ENCODE measurements around the gene MYH6.
A peak's percentile ranks its signal among the peaks of the same experiment; 100 is the strongest.

MYH6 gene

DNA sequence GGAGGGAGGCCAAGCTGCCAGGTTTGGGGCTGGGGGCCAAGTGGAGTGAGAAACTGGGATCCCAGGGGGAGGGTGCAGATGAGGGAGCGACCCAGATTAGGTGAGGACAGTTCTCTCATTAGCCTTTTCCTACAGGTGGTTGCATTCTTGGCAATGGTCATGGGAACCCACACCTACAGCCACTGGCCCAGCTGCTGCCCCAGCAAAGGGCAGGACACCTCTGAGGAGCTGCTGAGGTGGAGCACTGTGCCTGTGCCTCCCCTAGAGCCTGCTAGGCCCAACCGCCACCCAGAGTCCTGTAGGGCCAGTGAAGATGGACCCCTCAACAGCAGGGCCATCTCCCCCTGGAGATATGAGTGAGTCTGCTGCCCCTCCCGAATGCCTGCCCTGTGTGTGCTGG, 35.0 kb downstream of the MYH6 start:
- Histone ChIP-seq H3K4me3 (ENCODE audit: severe bottlenecking) (no peak overlapping the region), H3K27ac (ENCODE audit: poor library complexity, severe bottlenecking) (no peak overlapping the region), H3K27me3 (ENCODE audit: insufficient read depth, poor library complexity, severe bottlenecking) (no peaks in the 10 kb centered on the region), H3K4me1 (ENCODE audit: insufficient read depth, poor library complexity, severe bottlenecking) (no peaks in the 10 kb centered on the region), H3K36me3 (ENCODE audit: low read depth) (no peaks in the 10 kb centered on the region), H3K9me3 (ENCODE audit: severe bottlenecking) (no peaks in the 10 kb centered on the region)
- TF ChIP-seq, protein P1, sequence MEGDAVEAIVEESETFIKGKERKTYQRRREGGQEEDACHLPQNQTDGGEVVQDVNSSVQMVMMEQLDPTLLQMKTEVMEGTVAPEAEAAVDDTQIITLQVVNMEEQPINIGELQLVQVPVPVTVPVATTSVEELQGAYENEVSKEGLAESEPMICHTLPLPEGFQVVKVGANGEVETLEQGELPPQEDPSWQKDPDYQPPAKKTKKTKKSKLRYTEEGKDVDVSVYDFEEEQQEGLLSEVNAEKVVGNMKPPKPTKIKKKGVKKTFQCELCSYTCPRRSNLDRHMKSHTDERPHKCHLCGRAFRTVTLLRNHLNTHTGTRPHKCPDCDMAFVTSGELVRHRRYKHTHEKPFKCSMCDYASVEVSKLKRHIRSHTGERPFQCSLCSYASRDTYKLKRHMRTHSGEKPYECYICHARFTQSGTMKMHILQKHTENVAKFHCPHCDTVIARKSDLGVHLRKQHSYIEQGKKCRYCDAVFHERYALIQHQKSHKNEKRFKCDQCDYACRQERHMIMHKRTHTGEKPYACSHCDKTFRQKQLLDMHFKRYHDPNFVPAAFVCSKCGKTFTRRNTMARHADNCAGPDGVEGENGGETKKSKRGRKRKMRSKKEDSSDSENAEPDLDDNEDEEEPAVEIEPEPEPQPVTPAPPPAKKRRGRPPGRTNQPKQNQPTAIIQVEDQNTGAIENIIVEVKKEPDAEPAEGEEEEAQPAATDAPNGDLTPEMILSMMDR (IDR thresholded peaks at IDR 0.05; ENCODE audit: poor library complexity, severe bottlenecking): no peak
- ATAC-seq (ENCODE audit: low read depth) (no peak), DNase-seq (ENCODE audit: low spot score) (no peak)

- Histone ChIP-seq H3K4me1 (ENCODE audit: insufficient read depth, poor library complexity, severe bottlenecking) (no peaks in the 10 kb centered on the region), H3K4me3 (ENCODE audit: severe bottlenecking) (no peak within 1 kb of the TSS), H3K27ac (ENCODE audit: poor library complexity, severe bottlenecking) (no peak within 1 kb of the TSS), H3K9me3 (ENCODE audit: severe bottlenecking) (no peaks in the 10 kb centered on the region), H3K27me3 (ENCODE audit: insufficient read depth, poor library complexity, severe bottlenecking) (no peaks in the 10 kb centered on the region), H3K36me3 (ENCODE audit: low read depth) (no peaks in the 10 kb centered on the region)
- ATAC-seq (ENCODE audit: low read depth) (no peak), DNase-seq (ENCODE audit: low spot score) (no peak)
- TF ChIP-seq, protein P1 (IDR thresholded peaks at IDR 0.05; ENCODE audit: poor library complexity, severe bottlenecking): no peak
Measured at GRCh38 chr14:23372509-23372908, 35.6 kb downstream of the MYH6 start, which contains the start of gene IL25. Gene IL25 (plus strand): TSS chr14:23372809.

GRCh38 chr14:23371865-23372264, 36.2 kb downstream of the MYH6 start:
- H3K4me3 ChIP-seq (ENCODE audit: severe bottlenecking): no peak overlapping the region
- no peaks in the 10 kb centered on the region for H3K27me3 ChIP-seq (ENCODE audit: insufficient read depth, poor library complexity, severe bottlenecking)
- TF ChIP-seq, protein P1 (IDR thresholded peaks at IDR 0.05; ENCODE audit: poor library complexity, severe bottlenecking): no peak
- DNase-seq (ENCODE audit: low spot score) (no peak), ATAC-seq (ENCODE audit: low read depth) (no peak)
- H3K36me3 ChIP-seq (ENCODE audit: low read depth): no peaks in the 10 kb centered on the region
- H3K27ac ChIP-seq (ENCODE audit: poor library complexity, severe bottlenecking): no peak overlapping the region
- H3K9me3 ChIP-seq (ENCODE audit: severe bottlenecking): no peaks in the 10 kb centered on the region
- peaks cover 1% of the 10 kb centered on the region for H3K4me1 ChIP-seq (ENCODE audit: insufficient read depth, poor library complexity, severe bottlenecking)

DNA sequence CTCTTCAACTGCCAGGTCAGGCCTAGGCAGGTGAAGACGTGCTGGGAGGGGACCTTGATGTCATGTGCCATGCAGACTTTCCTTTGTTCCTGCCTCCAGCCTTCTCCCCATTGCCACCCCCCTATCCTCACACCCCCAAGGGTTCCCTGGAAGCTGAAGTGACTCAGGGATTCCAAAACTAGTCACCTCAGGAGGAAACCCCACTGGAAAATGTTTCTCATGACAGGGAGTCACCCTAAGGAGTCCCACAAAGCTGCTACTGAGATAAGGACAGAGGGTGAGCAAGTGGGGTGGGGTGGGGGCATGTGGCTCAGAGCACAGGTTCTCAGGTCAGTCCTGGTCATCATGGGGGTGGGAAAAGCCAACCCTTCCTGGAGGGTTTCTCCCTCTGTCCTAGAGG, 37.9 kb downstream of the MYH6 start:
- TF ChIP-seq, protein P1 (IDR thresholded peaks at IDR 0.05; ENCODE audit: poor library complexity, severe bottlenecking): no peak
- no peak for DNase-seq (ENCODE audit: low spot score)

DNA sequence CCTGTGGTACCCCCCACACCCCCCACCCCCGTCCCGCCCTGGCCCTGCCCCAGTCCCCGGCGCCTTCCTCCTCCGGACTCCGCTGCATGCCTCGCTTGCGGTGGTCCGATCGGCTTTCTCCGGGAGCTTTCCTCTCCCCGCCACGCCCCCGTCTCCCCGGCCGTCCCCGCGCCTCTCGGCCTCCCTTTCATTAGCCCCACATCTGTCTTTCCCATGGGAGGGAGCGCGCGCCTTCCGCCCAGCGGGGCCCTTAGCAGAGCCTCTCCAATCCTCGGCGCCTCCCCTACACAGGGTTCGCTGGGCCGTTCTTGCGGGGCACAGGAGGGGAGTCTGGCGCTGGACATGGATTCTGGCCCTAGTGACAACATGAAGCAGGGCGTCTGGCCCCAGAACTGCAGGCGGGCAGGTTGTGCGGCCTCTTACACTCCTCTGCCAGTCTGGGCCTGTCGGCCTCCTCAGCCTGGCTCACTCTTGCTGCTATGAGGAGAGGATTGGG, 41.6 kb downstream of the MYH6 start:
- Histone ChIP-seq H3K27me3 (ENCODE audit: insufficient read depth, poor library complexity, severe bottlenecking) (no peaks in the 10 kb centered on the region), H3K36me3 (ENCODE audit: low read depth) (no peaks in the 10 kb centered on the region; the same call in 1 of the 2 replicates), H3K27ac (ENCODE audit: poor library complexity, severe bottlenecking) (peak overlapping the region; percentile 54), H3K4me3 (ENCODE audit: severe bottlenecking) (peak overlapping the region; percentile 45), H3K9me3 (ENCODE audit: severe bottlenecking) (no peaks in the 10 kb centered on the region), H3K4me1 (ENCODE audit: insufficient read depth, poor library complexity, severe bottlenecking) (peaks cover 6% of the 10 kb centered on the region)
- ATAC-seq (ENCODE audit: low read depth) (peak; percentile 70), DNase-seq (ENCODE audit: low spot score) (peak; percentile 83)
- TF ChIP-seq, protein P1 (IDR thresholded peaks at IDR 0.05; ENCODE audit: poor library complexity, severe bottlenecking): no peak

More for the DNA sequence above, 37.9 kb downstream of the MYH6 start:
- no peak for ATAC-seq (ENCODE audit: low read depth)
- Histone ChIP-seq H3K27ac (ENCODE audit: poor library complexity, severe bottlenecking) (no peak overlapping the region), H3K9me3 (ENCODE audit: severe bottlenecking) (no peaks in the 10 kb centered on the region), H3K27me3 (ENCODE audit: insufficient read depth, poor library complexity, severe bottlenecking) (no peaks in the 10 kb centered on the region), H3K36me3 (ENCODE audit: low read depth) (no peaks in the 10 kb centered on the region), H3K4me3 (ENCODE audit: severe bottlenecking) (no peak overlapping the region), H3K4me1 (ENCODE audit: insufficient read depth, poor library complexity, severe bottlenecking) (peaks cover 6% of the 10 kb centered on the region)

Data from RWPE2 (cell line).